Epithelial cell of proximal tubule (primary cell): ENCODE measurements around the gene UBFD1. TPM values are rescaled to one million over a fixed set of nuclear protein-coding genes. Genes with fewer than 3 reads are reported as not detected.

Experiments used
- DNase-seq: peaks from one replicate; pipeline ENCODE4 v3.0.0-alpha.2; 2011; ENCODE audit warnings: low read depth
- H3K4me3 ChIP-seq: 2 replicates; pipeline ENCODE4 v1.5.1; 2011; ENCODE audit warnings: low read depth, mild to moderate bottlenecking, low read length
- CTCF ChIP-seq: conservative IDR thresholded peaks from 2 replicates; pipeline ENCODE4 v1.5.1; 2012; ENCODE audit warnings: low read depth, mild to moderate bottlenecking, low read length
- total RNA-seq: library from RNA; depleted of rRNA; stranded (reverse); fragments of >200 nt; gene quantifications from 2 replicates; pipeline ENCODE4 v1.2.3, GENCODE V29; 2015

Gene UBFD1
- total RNA-seq, 1 donor from 2014 or later = 90.1 TPM

- TF ChIP-seq CTCF = no peak
- H3K4me3 ChIP-seq = no peak overlapping the region
- DNase-seq = no peak
Measured at GRCh38 chr16:23566724-23567123, 9.2 kb downstream of the UBFD1 start.

- DNase-seq = no peak
Measured at GRCh38 chr16:23567602-23568001, 10.1 kb downstream of the UBFD1 start.

GRCh38 chr16:23570992-23571632 is 13.6 kb downstream of the UBFD1 start:
- DNase-seq = no peak
- no peak overlapping the region for H3K4me3 ChIP-seq
- no peak for TF ChIP-seq CTCF

More at GRCh38 chr16:23567602-23568001, 10.1 kb downstream of the UBFD1 start:
- no peak for TF ChIP-seq CTCF
- H3K4me3 ChIP-seq = no peak overlapping the region

- TF ChIP-seq CTCF = no peak
- H3K4me3 ChIP-seq = no peak overlapping the region
- DNase-seq = no peak
Measured at GRCh38 chr16:23571895-23572294, 14.4 kb downstream of the UBFD1 start.

GRCh38 chr16:23572394-23572793 is 14.9 kb downstream of the UBFD1 start:
- H3K4me3 ChIP-seq = no peak overlapping the region
- DNase-seq = no peak
- TF ChIP-seq CTCF = no peak

- no peak overlapping the region for H3K4me3 ChIP-seq
- TF ChIP-seq CTCF = no peak
- DNase-seq = no peak
Measured at GRCh38 chr16:23573817-23574216, 16.3 kb downstream of the UBFD1 start.

- H3K4me3 ChIP-seq = no peak overlapping the region
- no peak for DNase-seq
- TF ChIP-seq CTCF = no peak
Measured at GRCh38 chr16:23575834-23576233, 18.3 kb downstream of the UBFD1 start.
